Vagina (tissue), 2 donors: ENCODE data around the gene HRH1.

Experiments
- POLR2A ChIP-seq, 2 donors: fragments of 450-650 bp; IDR thresholded peaks; one replicate each; pipeline ENCODE4 v1.6.1; 2017; ENCODE audit warnings: antibody characterized with exemption in 2 of 2, mild to moderate bottlenecking in 2 of 2, moderate library complexity in 2 of 2
- POLR2AphosphoS5 ChIP-seq, 2 donors: sonication (generic); formaldehyde crosslinking; IDR thresholded peaks; one replicate each; pipeline ENCODE4 v1.9.0; 2017; ENCODE audit warnings: antibody characterized with exemption in 2 of 2, mild to moderate bottlenecking in 2 of 2, low read depth in 1 of 2; ENCODE audit not compliant: insufficient read depth in 1 of 2
- TF ChIP-seq, protein P1 (sequence below), 3 experiments: fragments of 450-650 bp in 2 of 3; fragments of 200-600 bp in 1 of 3; sonication (generic) in 1 of 3; IDR thresholded peaks; one replicate each; pipeline ENCODE4 v1.5.1; 2017 to 2019; ENCODE audit warnings: antibody characterized with exemption in 3 of 3, mild to moderate bottlenecking in 2 of 3, moderate library complexity in 2 of 3

GRCh38 chr3:11185564-11186317, 31.4 kb downstream of the HRH1 start:
- TF ChIP-seq, protein P1, sequence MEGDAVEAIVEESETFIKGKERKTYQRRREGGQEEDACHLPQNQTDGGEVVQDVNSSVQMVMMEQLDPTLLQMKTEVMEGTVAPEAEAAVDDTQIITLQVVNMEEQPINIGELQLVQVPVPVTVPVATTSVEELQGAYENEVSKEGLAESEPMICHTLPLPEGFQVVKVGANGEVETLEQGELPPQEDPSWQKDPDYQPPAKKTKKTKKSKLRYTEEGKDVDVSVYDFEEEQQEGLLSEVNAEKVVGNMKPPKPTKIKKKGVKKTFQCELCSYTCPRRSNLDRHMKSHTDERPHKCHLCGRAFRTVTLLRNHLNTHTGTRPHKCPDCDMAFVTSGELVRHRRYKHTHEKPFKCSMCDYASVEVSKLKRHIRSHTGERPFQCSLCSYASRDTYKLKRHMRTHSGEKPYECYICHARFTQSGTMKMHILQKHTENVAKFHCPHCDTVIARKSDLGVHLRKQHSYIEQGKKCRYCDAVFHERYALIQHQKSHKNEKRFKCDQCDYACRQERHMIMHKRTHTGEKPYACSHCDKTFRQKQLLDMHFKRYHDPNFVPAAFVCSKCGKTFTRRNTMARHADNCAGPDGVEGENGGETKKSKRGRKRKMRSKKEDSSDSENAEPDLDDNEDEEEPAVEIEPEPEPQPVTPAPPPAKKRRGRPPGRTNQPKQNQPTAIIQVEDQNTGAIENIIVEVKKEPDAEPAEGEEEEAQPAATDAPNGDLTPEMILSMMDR (IDR thresholded peaks at IDR 0.05): no peak
- TF ChIP-seq POLR2AphosphoS5 (IDR thresholded peaks at IDR 0.05; ENCODE audit: insufficient read depth in 1 of 2, low read depth in 1 of 2) (peak; percentile 41 to 81), POLR2A (IDR thresholded peaks at IDR 0.05) (no peak)
